Left lung (tissue), 10 donors: ENCODE data around the gene OR2A5. TPM values are rescaled to one million over a fixed set of nuclear protein-coding genes. Genes with fewer than 3 reads are reported as not detected.

Experiments
- ATAC-seq: fragments of 200-7000 bp; cut with Tn5 transposase; one replicate; pipeline ENCODE4 v1.9.1; 2020; ENCODE audit warnings: moderate library complexity
- DNase-seq, 4 donors: peaks; one replicate each; pipeline ENCODE4 v3.0.0-alpha.2; 2013 to 2020
- H3K27ac ChIP-seq, 2 donors: fragments of 200-600 bp; sonication (generic) in 1 of 2; one replicate each; pipeline versions ENCODE4 v1.5.0 to v1.8.0; 2020 to 2021
- H3K27me3 ChIP-seq, 2 donors: fragments of 200-600 bp; sonication (generic) in 1 of 2; one replicate each; pipeline versions ENCODE4 v1.5.0 to v1.8.0; 2020 to 2021
- H3K36me3 ChIP-seq, 2 donors: fragments of 200-600 bp; sonication (generic) in 1 of 2; one replicate each; pipeline versions ENCODE4 v1.5.0 to v1.8.0; 2020 to 2021
- H3K4me1 ChIP-seq, 2 donors: fragments of 200-600 bp; one replicate each; pipeline ENCODE4 v1.8.0; 2021
- H3K4me3 ChIP-seq, 2 donors: fragments of 200-600 bp; sonication (generic) in 1 of 2; one replicate each; pipeline versions ENCODE4 v1.5.0 to v1.8.0; 2020 to 2021; ENCODE audit warnings: mild to moderate bottlenecking in 1 of 2
- H3K9me3 ChIP-seq, 2 donors: fragments of 200-600 bp; sonication (generic) in 1 of 2; one replicate each; pipeline versions ENCODE4 v1.5.0 to v1.8.0; 2020 to 2021
- CTCF ChIP-seq, 2 donors: fragments of 200-600 bp; sonication (generic) in 1 of 2; IDR thresholded peaks; one replicate each; pipeline versions ENCODE4 v1.5.0 to v1.8.0; 2021; ENCODE audit warnings: antibody characterized with exemption in 2 of 2
- intact Hi-C, 2 donors: fragments of 100-400 bp; cut with DNase I; formaldehyde crosslinking; loops; one replicate each; pipeline versions ENCODE4 v1.11.2 to v1.14.2; 2022
- polyA plus RNA-seq, 6 donors: library from polyadenylated mRNA; unstranded; fragments of 120-200 nt; gene quantifications; one replicate each; pipeline ENCODE4 v1.2.1, GENCODE V29; 2013; ENCODE audit not compliant: insufficient read length in 6 of 6
- total RNA-seq, 2 donors: library from RNA; stranded (reverse); fragmentation: NEBNext Ultra II Directional; extraction: Animal tissue kit (Norgen Biotek cat#: 25700); gene quantifications; one replicate each; pipeline ENCODE4 v1.2.1, GENCODE V29; 2021
- donor health status: DM: no; HTN: yes; CAD: no.
- donor health status: DM: no; HTN: no; CAD: no.

The OR2A5 gene
- total and polyA plus RNA-seq, 8 donors: 0.06 to 0.28 (median 0.15) TPM; not detected in 2

DNA sequence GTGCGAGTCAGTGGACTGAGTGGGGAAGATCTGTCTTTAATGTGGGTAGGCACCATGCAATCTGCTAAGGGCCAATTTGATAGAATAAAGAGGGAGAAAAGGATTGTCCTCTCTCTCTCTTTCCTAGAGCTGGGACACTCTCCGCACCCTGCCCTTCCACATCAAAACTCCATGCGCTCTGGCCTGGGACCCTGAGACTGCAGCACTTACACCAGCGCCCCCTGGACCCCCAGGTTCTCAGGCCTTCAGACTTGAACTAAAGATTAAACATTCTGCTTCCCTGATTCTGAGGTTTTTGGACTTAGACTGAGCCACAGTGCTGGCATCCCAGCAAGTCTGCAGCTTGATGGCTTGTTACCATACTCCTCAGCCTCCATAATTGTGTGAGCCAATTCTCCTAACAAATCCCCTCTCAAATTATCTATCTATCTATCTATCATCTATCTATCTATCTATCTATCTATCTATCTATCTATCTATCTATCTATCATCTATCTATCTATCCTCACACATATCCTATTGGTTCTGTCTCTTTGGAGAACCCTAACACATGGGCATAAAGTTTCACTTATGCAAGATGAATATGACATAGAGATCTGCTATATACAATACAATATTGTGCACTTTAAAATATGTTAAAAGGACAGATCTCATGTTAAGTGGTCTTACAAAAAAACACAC is 22.4 kb upstream of the OR2A5 start:
- H3K4me3 ChIP-seq: no peak overlapping the region
- TF ChIP-seq CTCF (IDR thresholded peaks at IDR 0.05): no peak
- ATAC-seq: no peak
- intact Hi-C loops: no loop called here
- H3K4me1 ChIP-seq: no peaks in the 10 kb centered on the region
- no peak overlapping the region for H3K27ac ChIP-seq
- H3K36me3 ChIP-seq: no peaks in the 10 kb centered on the region
- DNase-seq: no peak
- H3K9me3 ChIP-seq: no peaks in the 10 kb centered on the region
- no peaks in the 10 kb centered on the region for H3K27me3 ChIP-seq

DNA sequence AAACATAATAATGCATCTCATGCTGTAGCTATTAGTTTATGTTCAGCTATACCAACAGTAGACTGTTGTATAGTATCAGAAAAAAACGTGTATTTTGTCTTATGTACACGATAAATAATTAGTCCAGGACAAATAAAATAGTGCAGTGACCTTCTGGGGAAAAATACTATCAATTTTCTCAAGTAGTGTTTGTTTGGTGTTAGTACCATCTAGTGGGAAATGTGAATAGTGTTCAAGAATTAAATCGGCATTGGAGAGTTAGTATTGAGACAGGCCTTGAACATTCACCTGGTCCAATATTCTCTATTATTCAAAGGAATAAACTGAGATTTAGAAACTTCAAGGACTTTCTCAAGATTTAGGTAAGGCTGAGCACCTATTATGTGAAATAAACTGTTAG is 21.7 kb upstream of the OR2A5 start:
- Histone ChIP-seq H3K4me3 (no peak overlapping the region), H3K36me3 (no peaks in the 10 kb centered on the region), H3K27me3 (no peaks in the 10 kb centered on the region), H3K4me1 (no peaks in the 10 kb centered on the region), H3K27ac (no peak overlapping the region), H3K9me3 (no peaks in the 10 kb centered on the region)
- ATAC-seq (no peak), DNase-seq (peak in 1 of 4 donors; percentile 39)
- TF ChIP-seq CTCF (IDR thresholded peaks at IDR 0.05): peak in 1 of 2 donors; percentile 25
- intact Hi-C loops: no loop called here

GRCh38 chr7:144027974-144028373 is 20.8 kb upstream of the OR2A5 start:
- ATAC-seq (no peak), DNase-seq (no peak)
- H3K4me1 ChIP-seq: no peaks in the 10 kb centered on the region
- no peak overlapping the region for H3K4me3 ChIP-seq
- H3K9me3 ChIP-seq: no peaks in the 10 kb centered on the region
- H3K36me3 ChIP-seq: no peaks in the 10 kb centered on the region
- intact Hi-C loops: no loop called here
- no peak for TF ChIP-seq CTCF (IDR thresholded peaks at IDR 0.05)
- H3K27me3 ChIP-seq: no peaks in the 10 kb centered on the region
- no peak overlapping the region for H3K27ac ChIP-seq

DNA sequence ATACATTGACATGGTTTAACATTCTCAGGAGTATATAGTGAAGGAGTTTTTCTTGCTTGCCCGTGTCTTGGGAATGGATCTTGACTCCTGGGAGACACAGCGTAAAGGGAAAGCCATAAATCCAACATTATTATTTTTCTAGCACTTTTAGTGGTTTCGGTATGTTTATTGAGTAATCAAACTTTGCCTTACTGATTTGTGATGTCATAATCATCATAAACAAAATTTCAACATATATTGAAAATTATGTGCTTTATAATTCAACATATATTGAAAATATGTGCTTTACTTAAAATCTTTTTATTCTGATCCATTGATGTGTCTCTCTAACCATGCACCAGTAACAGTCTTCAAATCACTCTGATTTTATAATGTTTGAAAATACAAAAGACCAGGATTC is 20.2 kb upstream of the OR2A5 start:
- ATAC-seq: no peak
- Histone ChIP-seq H3K27me3 (no peaks in the 10 kb centered on the region), H3K36me3 (no peaks in the 10 kb centered on the region), H3K27ac (no peak overlapping the region), H3K4me1 (no peaks in the 10 kb centered on the region), H3K4me3 (no peak overlapping the region), H3K9me3 (no peaks in the 10 kb centered on the region)
- no peak for DNase-seq
- intact Hi-C loops: no loop called here
- no peak for TF ChIP-seq CTCF (IDR thresholded peaks at IDR 0.05)

DNA sequence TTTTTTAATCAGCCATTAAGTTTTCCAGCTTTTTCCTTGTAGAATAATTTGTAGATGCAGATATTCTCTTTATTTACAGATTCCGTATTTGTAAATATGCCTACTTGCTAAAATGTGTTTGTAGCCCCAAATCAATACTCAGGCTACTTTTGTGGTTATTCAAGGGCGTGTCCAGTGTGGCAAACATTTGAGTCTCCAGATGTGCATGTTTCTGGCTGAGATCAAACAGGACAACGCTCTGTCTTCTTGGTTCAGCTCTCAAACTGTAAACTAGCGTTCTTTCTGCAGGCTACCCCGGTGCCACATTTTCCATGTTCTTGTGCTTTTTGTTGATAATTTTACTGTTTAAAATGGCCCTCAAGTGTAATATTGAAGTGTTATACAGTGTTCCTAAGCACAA is 16.2 kb upstream of the OR2A5 start:
- Histone ChIP-seq H3K9me3 (no peaks in the 10 kb centered on the region), H3K4me3 (no peak overlapping the region), H3K27me3 (no peaks in the 10 kb centered on the region), H3K27ac (no peak overlapping the region), H3K4me1 (no peaks in the 10 kb centered on the region), H3K36me3 (no peaks in the 10 kb centered on the region)
- TF ChIP-seq CTCF (IDR thresholded peaks at IDR 0.05): no peak
- DNase-seq (no peak), ATAC-seq (no peak)
- intact Hi-C loops: no loop called here
